ENCODE results near the gene G0S2.

GRCh38 chr1:209667708-209668107, 7.5 kb upstream of the G0S2 start:
- no peak for TF ChIP-seq E2F6 (IDR thresholded peaks at IDR 0.05)
- no peak for TF ChIP-seq CTCF (IDR thresholded peaks at IDR 0.05; ENCODE audit: control extremely low read depth in 1 of 3, insufficient read depth in 1 of 3, low read depth in 1 of 3, low read length in 3 of 3)
- TF ChIP-seq SUZ12 (IDR thresholded peaks at IDR 0.05; ENCODE audit: low read length): no peak
- TF ChIP-seq SP1 (IDR thresholded peaks at IDR 0.05; ENCODE audit: low read depth, low read length): no peak
- TF ChIP-seq POLR2AphosphoS5 (IDR thresholded peaks at IDR 0.05; ENCODE audit: low read depth, low read length): no peak
- TF ChIP-seq MAX (IDR thresholded peaks at IDR 0.05): no peak
- no peak for TF ChIP-seq EGR1 (IDR thresholded peaks at IDR 0.05; ENCODE audit: borderline replicate concordance, low read depth, low read length)

Data from H1 (cell line).